ENCODE data around the gene SNTN. TPM values are rescaled to one million over a fixed set of nuclear protein-coding genes. Genes with fewer than 3 reads are reported as not detected.

Gene SNTN
- total RNA-seq, 3 donors from 2014 or later = not detected

DNA sequence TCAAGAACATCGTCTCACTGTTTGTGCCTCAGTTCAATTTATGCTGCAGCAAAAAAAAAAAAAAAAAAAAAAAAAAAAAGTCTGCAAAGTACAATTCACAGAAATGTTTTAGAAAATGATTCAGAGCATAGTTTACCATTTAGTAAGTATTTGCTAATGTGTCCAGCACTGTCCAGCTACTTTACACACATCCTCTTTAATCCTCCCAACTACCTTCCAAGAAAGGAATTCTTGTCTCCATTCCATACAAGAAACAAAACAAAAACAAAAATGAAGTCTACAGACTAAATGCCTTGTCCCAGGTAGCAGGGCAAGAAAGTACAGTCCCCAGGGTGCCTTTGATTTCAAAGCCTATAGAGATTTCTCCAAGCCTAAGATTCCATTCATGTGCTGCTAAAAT lies 38.9 kb upstream of the SNTN start:
- no peaks in the 10 kb centered on the region for H3K36me3 ChIP-seq
- H3K27ac ChIP-seq = no peak overlapping the region
- intact Hi-C loops (cut with DNase I; ENCODE audit: low total_unique reads) = no loop called here
- no peak overlapping the region for H3K4me3 ChIP-seq
- H3K9me3 ChIP-seq = no peaks in the 10 kb centered on the region
- TF ChIP-seq POLR2A (IDR thresholded peaks at IDR 0.05) (no peak), POLR2AphosphoS5 (IDR thresholded peaks at IDR 0.05) (no peak)
- TF ChIP-seq, protein P1, sequence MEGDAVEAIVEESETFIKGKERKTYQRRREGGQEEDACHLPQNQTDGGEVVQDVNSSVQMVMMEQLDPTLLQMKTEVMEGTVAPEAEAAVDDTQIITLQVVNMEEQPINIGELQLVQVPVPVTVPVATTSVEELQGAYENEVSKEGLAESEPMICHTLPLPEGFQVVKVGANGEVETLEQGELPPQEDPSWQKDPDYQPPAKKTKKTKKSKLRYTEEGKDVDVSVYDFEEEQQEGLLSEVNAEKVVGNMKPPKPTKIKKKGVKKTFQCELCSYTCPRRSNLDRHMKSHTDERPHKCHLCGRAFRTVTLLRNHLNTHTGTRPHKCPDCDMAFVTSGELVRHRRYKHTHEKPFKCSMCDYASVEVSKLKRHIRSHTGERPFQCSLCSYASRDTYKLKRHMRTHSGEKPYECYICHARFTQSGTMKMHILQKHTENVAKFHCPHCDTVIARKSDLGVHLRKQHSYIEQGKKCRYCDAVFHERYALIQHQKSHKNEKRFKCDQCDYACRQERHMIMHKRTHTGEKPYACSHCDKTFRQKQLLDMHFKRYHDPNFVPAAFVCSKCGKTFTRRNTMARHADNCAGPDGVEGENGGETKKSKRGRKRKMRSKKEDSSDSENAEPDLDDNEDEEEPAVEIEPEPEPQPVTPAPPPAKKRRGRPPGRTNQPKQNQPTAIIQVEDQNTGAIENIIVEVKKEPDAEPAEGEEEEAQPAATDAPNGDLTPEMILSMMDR (IDR thresholded peaks at IDR 0.05) = no peak
- H3K4me1 ChIP-seq = no peaks in the 10 kb centered on the region
- DNase-seq (ENCODE audit: low spot score in 2 of 2) = no peak
- H3K27me3 ChIP-seq = no peaks in the 10 kb centered on the region

- Histone ChIP-seq H3K4me1 (no peaks in the 10 kb centered on the region), H3K27ac (no peak overlapping the region), H3K9me3 (no peaks in the 10 kb centered on the region), H3K27me3 (no peaks in the 10 kb centered on the region), H3K4me3 (no peak overlapping the region), H3K36me3 (no peaks in the 10 kb centered on the region)
- no peak for DNase-seq (ENCODE audit: low spot score in 2 of 2)
- intact Hi-C loops (cut with DNase I; ENCODE audit: low total_unique reads) = no loop called here
- TF ChIP-seq POLR2A (IDR thresholded peaks at IDR 0.05) (no peak), POLR2AphosphoS5 (IDR thresholded peaks at IDR 0.05) (no peak)
- TF ChIP-seq, protein P1 (IDR thresholded peaks at IDR 0.05) = no peak
These were observed 35.1 kb upstream of the SNTN start for GRCh38 chr3:63617391-63617790.

DNA sequence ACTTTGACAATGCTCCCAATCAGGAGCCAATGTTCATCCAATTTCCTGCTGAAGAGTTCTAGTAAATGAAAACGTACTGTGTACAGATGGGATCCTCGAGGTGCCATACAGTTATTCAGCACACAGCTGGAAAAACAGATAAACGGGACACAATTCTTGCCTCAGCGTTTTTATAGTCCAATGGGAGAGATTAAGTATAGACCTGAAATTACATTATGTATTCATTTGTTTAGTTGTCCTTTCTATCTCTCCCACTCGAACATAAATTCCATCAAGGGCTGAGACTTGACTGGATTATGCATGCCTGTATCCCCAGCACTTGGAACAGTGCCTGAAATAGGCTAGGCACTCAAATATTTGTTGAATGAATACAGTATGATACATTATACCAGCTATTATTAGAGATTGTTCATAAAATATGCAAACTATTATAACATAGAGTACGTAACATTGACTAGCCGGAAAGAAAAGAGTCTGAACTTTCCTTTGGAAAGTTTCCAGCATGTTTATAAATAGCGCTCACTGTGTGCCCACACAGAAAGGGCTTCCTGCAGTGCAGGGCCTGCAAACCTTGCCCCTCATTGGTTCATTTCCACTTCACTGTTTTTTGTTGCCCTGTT lies 27.4 kb upstream of the SNTN start:
- Histone ChIP-seq H3K4me3 (no peak overlapping the region), H3K4me1 (no peaks in the 10 kb centered on the region), H3K9me3 (no peaks in the 10 kb centered on the region), H3K27ac (no peak overlapping the region), H3K36me3 (no peaks in the 10 kb centered on the region), H3K27me3 (no peaks in the 10 kb centered on the region)
- intact Hi-C loops (cut with DNase I; ENCODE audit: low total_unique reads) = no loop called here
- no peak for DNase-seq (ENCODE audit: low spot score in 2 of 2)
- TF ChIP-seq, protein P1 (IDR thresholded peaks at IDR 0.05) = no peak
- TF ChIP-seq POLR2AphosphoS5 (IDR thresholded peaks at IDR 0.05) (no peak), POLR2A (IDR thresholded peaks at IDR 0.05) (no peak)

- no peak overlapping the region for H3K27ac ChIP-seq
These were observed 20.8 kb upstream of the SNTN start for GRCh38 chr3:63631670-63632069.

DNA sequence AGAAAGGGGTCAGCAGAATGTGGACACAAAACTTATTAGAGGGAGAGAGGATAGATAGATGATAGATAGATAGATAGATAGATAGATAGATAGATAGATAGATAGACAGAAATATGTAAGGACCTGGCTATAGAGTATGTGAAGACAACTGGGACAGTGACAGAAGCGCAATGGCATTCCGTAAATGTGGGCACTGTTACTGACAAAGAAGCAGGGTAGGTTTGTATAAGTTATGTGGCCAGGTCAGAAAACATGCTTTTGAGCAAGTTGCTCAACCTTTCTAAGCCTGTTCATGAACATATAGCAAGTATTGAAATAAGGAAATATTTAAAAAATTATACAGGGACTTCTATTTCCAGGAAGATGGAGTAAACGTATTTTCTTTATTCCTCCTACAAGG lies 17.3 kb upstream of the SNTN start:
- intact Hi-C loops (cut with DNase I; ENCODE audit: low total_unique reads) = no loop called here
- no peak for TF ChIP-seq POLR2A (IDR thresholded peaks at IDR 0.05)
- TF ChIP-seq, protein P1 (IDR thresholded peaks at IDR 0.05) = no peak
- no peak for TF ChIP-seq POLR2AphosphoS5 (IDR thresholded peaks at IDR 0.05)
- no peaks in the 10 kb centered on the region for H3K9me3 ChIP-seq

More at GRCh38 chr3:63631670-63632069, 20.8 kb upstream of the SNTN start:
- no peaks in the 10 kb centered on the region for H3K4me1 ChIP-seq
- TF ChIP-seq POLR2AphosphoS5 (IDR thresholded peaks at IDR 0.05) = no peak
- TF ChIP-seq POLR2A (IDR thresholded peaks at IDR 0.05) = no peak
- TF ChIP-seq, protein P1 (IDR thresholded peaks at IDR 0.05) = no peak
- intact Hi-C loops (cut with DNase I; ENCODE audit: low total_unique reads) = no loop called here
- H3K36me3 ChIP-seq = no peaks in the 10 kb centered on the region
- DNase-seq (ENCODE audit: low spot score in 2 of 2) = no peak
- no peaks in the 10 kb centered on the region for H3K27me3 ChIP-seq
- H3K9me3 ChIP-seq = no peaks in the 10 kb centered on the region
- H3K4me3 ChIP-seq = no peak overlapping the region

More for the DNA sequence above, 17.3 kb upstream of the SNTN start:
- DNase-seq (ENCODE audit: low spot score in 2 of 2) = no peak
- no peaks in the 10 kb centered on the region for H3K4me1 ChIP-seq
- no peaks in the 10 kb centered on the region for H3K36me3 ChIP-seq
- no peak overlapping the region for H3K27ac ChIP-seq
- no peaks in the 10 kb centered on the region for H3K27me3 ChIP-seq
- no peak overlapping the region for H3K4me3 ChIP-seq

Data from breast epithelium (tissue), 4 donors.